Retinal pigment epithelial cell (primary cell): ENCODE results near the gene UVRAG.

Source experiments
- DNase-seq: peaks from one replicate; pipeline ENCODE4 v3.0.0-alpha.2; 2010; ENCODE audit warnings: low read depth
- H3K4me3 ChIP-seq: 2 replicates; pipeline ENCODE4 v1.5.1; 2011; ENCODE audit warnings: mild to moderate bottlenecking, low read length, control low read depth, moderate library complexity
- TF ChIP-seq, protein P1 (sequence below): conservative IDR thresholded peaks from 2 replicates; pipeline ENCODE4 v1.5.1; 2011; ENCODE audit warnings: low read depth, low read length, control low read depth, inconsistent platforms

The UVRAG gene

DNA sequence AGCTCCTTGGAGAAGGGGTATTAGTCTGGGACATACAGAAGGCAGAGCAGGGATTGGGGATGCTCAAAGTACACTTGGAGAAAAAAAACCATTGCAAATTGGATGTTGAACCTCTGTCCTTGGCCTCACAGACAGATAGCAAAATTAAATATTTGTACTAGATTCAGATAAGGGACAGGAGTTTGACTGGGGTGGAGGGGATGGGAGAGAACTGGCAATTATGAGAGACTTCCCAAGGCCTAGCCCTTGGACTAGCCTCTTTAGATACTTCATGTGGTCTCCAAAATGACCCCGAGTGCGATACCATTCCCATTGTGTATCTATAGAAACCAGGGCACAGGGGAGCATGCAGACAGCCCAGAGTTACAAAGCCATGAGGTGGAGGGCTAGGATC is 30.9 kb upstream of the UVRAG start:
- DNase-seq: no peak
- no peak overlapping the region for H3K4me3 ChIP-seq
- TF ChIP-seq, protein P1, sequence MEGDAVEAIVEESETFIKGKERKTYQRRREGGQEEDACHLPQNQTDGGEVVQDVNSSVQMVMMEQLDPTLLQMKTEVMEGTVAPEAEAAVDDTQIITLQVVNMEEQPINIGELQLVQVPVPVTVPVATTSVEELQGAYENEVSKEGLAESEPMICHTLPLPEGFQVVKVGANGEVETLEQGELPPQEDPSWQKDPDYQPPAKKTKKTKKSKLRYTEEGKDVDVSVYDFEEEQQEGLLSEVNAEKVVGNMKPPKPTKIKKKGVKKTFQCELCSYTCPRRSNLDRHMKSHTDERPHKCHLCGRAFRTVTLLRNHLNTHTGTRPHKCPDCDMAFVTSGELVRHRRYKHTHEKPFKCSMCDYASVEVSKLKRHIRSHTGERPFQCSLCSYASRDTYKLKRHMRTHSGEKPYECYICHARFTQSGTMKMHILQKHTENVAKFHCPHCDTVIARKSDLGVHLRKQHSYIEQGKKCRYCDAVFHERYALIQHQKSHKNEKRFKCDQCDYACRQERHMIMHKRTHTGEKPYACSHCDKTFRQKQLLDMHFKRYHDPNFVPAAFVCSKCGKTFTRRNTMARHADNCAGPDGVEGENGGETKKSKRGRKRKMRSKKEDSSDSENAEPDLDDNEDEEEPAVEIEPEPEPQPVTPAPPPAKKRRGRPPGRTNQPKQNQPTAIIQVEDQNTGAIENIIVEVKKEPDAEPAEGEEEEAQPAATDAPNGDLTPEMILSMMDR: no peak

DNA sequence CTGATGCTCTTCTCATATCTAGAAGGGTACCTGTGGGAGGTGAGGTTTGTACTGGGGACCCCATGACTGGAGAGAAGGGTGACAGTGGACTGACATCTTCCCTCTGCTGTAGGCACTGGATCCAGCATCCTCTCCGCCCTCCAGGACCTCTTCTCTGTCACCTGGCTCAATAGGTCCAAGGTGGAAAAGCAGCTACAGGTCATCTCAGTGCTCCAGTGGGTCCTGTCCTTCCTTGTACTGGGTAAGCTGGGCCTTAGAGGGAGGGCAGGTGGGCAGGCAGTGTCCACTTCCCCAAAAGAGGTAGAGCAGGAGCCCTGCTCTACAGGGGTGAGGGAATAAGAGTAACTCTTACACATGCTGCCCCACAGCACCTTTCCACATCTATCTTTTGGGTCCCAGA is 30.5 kb upstream of the UVRAG start:
- TF ChIP-seq, protein P1: no peak
- H3K4me3 ChIP-seq: no peak overlapping the region
- no peak for DNase-seq

DNA sequence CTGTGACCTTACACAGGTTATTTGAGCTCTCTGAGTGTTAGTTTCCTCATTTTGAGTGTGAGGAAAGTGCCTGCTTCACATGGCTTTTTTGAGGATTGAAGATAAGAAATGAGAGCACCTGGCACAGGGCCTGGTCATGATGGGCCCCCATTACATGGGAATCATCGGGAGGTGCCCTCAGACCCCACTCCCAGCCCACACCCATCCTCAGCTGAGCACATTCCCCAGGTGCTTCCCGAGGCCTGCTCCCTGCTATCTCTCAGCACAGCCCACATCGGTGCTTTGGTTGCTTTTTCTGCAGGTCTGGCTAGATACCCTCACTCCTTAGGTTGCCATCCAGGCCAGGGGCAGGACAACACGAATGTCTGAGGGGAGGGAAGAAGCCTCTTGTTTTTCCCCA is 29.8 kb upstream of the UVRAG start:
- H3K4me3 ChIP-seq: no peak overlapping the region
- DNase-seq: no peak
- TF ChIP-seq, protein P1: no peak

DNA sequence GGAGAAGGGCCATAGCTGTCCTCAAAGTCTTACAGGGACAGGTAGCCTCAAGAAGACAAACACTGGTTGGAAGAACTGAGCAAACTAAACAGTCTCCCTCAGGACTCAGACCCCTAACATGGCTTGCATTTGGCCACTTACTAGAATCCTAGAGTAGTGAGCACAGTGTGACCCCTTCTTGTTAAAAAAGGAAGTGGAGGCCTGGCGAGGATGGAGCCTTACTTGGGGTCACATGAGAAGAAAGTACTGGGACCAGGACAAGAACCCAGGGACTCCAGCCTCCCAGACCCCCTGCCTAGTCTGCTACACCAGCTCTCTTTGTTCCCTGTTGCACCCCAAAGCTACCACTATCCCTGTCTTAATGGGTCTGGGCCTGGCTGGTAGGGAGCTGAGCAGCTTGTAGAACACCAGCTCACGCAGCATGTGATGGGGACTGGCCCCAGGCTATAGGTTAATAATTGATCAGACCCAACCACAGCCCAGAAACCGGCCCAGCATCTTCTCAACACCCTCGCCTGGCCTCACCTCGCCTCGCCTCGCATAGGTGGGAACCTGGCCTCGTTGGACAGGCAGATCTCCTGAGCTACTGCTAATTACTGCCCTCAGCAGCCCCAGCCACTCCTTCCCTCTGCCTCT is 28.8 kb upstream of the UVRAG start:
- TF ChIP-seq, protein P1: no peak
- H3K4me3 ChIP-seq: no peak overlapping the region
- DNase-seq: no peak

DNA sequence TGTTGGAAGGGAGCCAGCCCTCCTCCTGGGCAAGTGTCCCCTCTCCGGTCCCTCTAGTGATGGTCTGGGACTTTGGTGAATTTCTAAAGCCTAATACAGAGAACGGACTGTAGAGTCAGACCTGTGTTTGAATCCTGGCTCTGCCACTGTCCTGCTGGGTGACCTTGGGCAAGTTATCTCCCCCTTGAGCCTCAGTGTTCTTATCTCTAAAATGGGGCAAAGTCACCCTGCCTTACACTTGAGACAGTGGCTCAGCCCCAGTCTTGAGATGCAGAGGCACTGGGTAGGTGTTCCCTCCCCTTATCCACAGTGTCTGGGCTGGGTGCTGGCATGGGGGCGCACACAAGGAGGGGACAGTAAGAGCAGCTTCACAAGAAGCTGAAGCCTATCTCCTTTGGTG is 25.5 kb upstream of the UVRAG start:
- TF ChIP-seq, protein P1: no peak
- no peak overlapping the region for H3K4me3 ChIP-seq
- no peak for DNase-seq

DNA sequence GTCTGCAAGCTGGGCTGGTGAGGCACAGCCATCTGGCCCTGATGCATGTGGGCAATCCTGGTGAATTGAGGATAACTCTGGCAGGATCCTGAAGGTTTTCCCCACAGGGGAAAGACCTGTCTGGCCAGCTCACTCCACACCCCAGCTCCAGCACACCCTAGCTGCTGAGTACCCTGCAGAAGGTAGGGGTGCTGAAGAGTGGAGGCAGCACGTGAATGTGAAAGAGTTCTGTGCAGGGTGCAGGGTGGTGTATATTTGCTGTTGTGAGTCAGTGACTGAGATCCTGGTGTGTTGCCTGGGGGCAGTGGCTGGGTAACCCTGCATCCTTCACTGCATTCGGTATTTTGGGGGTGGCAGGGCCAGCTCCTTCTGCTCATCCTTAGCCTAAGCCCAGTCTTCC is 24.0 kb upstream of the UVRAG start:
- DNase-seq: no peak
- no peak overlapping the region for H3K4me3 ChIP-seq
- TF ChIP-seq, protein P1: no peak

DNA sequence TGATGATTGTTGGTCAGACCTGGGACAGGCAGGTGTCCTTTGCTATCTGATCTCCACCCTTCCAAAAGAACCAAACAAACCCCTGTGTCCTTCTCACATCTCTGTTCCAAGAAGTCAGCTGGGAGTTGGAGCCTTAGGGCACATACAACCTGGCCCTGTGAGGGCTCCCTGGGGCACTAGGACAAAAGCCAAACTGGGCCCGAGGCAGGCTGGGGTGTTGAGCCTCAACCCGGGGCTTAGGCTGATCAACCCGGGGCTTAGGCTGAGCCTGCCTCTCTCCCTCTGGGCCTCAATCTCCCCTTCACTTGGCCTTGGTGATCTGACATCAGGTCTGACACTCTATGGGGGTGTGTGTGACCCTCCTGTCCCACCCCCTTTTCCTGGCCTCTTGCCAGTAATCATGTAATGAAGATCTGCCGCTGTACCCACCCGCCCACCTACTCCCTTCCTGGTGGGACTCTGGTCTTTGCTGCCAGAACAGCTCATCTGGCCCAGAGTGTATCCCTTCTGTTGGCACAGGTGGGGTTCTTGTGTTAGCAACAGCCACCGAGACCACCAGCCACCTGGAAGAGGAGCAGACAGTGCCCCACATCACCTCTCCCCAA is 22.8 kb upstream of the UVRAG start:
- DNase-seq: no peak
- TF ChIP-seq, protein P1: no peak
- H3K4me3 ChIP-seq: no peak overlapping the region
